Activated CD8-positive, alpha-beta memory T cell treated with anti-CD3 and anti-CD28 coated beads for 4 hours (primary cell): ENCODE data around the gene GREB1.

Experiments
- DNase-seq, 2 donors: peaks; one replicate each; pipeline ENCODE4 v3.0.0-alpha.2; 2020; ENCODE audit warnings: low read depth in 2 of 2

GREB1 gene

DNA sequence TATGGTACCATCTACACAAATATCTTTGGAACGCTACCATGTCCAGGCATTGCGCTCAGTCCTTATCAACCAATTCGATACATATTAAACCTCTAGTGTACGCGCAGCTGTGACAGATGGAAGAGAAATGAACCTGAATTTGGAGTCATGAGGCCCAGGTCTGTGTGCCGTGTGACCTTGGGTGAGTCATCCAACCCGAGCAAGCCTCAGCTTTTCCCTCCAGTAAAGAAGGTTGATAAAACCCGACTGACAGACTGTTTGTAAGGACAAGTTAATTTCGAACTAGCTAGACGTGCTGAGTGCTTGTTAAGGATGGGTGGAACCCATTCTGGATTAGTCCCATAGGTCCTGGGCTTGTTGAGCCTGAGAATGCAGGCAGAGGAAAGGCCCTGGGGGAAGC is 28.2 kb downstream of the GREB1 start:
- no peak for DNase-seq

DNA sequence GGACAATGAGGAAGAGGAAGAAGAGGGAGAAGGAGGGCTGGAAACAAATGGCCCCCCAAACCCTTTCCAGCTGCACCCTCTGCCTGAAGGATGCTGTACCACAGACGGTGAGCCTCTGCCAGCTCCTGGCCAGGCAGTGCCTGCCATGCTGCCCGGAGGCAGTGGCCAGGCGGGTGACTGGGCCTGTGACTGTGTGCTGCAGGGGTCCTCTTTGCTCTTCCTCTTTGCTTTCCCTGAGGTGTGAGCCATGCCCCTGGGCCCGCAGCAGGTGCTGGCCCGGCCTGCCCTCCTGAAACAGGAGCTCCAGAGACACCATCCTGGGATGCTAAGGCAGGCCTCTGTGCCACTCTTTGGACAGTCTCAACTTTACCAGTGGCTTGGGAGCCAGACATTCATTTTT is 28.6 kb downstream of the GREB1 start:
- DNase-seq: no peak

DNA sequence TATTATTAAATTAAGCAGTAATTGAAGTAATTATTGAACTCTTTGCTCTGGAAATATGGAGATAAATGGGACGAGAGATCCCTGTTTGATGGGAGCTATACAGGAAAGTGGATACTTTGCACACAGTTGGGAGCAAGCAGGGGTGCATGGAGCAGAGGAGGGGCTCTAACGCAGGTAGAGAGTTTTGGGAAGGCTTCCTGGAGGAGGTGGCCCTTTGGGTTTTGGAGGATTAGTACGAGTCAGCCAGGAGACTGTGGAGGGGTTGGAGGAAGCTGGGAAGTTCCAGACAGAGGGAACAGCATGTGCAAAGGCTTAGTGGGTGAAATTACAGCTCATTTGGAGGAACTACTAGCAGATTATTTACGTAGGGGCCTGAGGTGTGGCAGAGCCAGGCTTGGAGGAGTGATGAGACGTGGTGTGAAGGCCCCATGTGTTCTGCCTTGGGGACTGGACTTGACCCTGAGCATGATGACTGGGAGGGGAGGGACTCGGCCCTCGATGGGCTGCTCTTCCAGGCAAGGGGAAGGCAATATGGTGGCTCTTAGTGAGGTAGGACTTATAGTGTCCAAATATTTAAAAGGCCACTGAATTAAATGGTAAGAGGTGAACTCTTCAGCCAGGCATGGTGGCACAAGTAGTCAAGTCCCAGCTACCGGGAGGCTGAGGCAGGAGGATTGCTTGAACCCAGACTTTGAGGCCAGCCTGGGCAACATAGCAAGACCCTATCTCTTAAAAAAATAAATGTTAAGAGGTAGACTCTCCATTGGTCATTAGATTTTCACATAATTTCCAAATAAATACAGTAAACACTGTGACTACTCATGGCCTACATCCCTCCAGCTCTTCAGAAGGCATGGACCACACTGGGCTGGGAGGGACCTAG is 30.2 kb downstream of the GREB1 start:
- DNase-seq: no peak

DNA sequence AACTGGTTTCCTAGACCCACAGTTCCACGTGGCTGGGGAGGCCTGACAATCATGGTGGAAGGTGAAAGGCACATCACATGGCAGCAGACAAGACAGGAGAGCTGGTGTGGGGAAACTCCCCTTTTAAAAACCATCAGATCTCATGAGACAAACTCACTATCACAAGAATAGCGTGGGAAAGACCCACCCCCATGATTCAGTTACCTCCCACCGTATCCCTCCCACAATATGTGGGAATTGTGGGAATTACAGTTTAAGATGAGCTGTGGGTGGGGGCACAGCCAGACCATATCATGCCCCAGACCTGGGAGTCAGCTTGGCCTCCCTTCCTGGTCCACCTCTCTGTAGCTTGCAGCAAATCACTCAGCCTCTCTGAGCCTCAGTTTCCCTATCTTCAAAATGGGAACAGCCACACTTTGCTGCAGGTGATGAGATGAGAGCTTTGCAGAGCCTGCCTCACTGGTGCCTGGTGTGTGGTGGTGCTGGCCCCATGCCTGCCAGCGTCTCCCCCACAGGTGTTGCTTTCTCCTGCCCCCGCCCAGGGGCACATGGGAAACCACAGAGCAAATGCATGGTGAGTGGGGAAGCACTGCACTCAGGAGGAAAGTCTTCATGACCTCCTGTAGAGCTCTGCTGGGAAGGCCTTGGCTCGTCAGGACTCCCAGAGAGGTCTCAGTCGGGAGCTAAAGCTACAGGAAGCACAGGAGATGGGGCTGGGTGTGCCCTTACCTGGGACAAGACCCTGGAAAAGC is 31.1 kb downstream of the GREB1 start:
- no peak for DNase-seq

DNA sequence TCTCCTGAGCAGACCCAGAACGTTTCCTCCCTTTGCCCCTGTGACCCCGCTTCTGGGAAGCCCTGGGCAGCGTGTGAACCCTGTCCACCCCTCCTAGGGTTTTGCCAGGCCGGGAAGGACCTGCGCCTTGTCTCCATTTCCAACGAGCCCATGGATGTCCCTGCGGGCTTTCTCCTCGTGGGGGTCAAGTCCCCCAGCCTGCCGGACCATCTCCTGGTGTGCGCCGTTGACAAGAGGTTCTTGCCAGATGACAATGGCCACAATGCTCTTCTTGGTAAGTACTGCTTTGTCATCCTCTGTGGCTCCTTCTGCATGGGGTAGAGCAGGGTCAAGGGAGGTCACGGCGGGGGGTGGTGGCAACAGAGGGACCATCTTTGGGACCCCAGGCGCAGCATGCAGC is 32.5 kb downstream of the GREB1 start:
- no peak for DNase-seq

DNA sequence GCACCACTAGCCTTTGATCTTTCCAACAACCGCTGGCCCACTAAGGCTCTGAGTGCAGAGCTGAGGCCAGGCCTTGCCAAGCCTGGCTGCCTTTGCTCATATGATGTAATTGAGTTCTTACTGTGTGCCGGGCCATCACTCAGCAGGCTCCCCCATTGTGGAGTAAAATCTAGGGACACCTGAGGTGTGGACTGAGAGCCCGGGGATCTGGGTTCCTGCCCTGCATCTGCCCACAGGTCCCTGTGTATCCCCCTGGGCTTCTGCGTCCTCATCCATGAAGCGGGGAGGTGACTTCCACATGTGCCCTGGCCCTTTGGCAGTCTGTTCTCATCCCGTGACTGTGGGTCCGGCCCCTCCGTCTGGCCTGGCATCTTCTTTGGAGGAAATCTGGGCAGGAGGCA is 33.8 kb downstream of the GREB1 start:
- DNase-seq: no peak

DNA sequence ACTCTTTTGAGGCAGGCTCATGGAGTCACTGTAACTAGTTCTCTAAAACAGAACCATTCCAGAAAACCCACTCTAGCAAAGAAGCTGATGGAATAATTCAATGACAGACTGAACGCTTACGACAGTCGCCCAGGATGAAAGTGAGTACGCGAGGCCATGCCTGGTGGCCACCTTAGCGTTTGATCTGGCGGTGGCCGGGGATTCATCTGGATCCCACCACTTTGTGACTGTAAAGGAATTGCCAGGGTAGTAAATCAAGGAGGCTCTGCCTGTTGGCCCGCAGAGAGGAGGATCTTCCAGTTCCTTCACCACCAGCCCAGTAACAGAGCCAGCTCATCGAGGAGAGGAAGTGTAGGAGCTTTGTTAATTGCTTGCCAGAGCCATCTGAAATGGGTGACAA is 34.6 kb downstream of the GREB1 start:
- no peak for DNase-seq

DNA sequence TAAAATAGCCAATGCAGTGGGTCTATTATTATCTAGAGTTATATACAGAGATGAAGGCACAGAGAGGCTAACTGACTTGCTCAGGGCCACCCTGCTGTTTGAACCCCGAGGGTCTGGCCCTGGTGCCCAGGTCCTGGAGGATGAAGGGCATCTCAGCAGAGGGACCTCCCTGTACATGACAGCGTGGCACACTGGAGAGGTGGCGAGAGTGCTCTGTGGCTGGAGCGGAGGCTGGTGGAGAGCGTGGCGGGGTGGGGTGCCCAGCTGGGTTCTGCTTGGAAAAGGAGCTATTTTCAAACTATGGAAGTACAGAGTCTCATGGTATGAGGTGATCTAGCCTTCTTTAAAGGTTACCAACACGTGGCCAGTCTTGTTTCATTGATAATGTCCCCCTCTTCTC is 35.8 kb downstream of the GREB1 start:
- no peak for DNase-seq

DNA sequence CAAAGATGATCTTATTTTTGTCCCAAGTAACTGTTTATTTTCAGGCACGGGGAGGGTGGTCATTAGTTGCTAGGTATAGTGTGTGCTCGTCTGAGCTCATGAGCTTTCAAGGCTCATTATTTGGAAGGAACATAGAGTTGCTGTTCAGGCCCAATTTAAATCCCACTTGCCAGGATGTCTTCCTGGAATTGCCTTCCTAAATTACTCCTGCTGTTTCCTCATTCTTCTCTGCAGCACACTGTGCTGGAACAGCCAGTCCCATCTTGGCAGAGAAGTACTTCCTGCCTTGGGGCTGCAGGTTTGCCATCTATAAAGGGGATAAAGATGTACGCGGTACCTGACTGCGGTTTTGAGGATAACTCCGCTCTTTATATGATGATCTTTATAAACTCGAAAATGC is 37.3 kb downstream of the GREB1 start:
- no peak for DNase-seq

DNA sequence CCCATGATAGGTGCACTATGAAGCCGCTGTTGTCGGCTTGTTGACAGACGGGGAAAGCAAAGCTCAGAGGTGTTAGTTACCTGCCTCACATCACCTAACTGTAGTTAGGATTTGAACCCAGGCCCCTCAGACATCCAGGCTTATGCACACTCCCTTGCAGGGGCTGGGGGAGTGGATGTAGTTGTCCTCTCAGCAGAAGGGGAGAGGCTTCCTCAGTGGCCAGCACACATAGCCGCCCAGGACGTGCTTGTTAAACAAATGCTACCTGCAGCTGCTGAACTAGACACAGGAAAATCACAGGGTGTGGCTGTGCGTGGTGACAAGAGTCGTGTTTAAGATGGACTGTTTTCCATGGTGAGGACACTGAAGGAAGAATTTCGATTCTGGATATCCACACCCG is 39.2 kb downstream of the GREB1 start:
- DNase-seq: no peak

DNA sequence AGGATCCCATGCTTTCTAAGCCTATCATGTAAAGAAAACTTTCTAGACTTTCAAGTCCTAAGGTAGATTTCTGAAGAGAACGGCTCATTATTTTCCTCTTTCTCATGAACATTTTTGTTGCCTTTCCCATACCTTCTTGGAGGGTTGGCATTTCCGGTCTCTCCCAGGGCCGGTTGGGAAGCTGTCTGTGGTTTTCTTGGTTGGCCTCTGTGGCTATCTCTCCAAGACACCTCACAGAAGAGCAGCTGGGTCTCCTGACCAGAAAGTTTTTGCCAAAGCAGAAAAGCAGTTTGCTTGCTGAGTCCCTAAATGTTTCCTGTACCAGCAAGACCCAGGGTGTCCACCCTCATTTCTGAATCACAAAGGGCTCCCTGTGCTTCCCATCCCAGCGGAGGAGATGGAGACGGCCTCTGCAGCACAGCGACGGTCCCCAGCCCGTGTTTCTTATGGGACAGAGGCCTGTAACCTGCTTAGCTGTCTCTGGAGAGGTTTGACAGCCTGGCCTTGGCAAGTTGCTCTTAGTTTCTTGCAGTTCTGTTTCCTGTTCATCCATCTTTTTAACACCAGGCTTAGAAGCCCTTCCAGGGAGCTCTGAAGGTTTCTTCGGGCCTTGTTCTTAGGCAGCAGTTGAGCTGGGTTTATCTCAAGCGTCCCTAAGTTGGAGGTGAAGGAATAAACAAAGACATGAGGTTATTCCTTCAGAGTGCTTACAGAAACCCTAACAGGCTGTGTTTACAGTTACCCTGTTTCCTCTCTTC is 39.8 kb downstream of the GREB1 start:
- no peak for DNase-seq

DNA sequence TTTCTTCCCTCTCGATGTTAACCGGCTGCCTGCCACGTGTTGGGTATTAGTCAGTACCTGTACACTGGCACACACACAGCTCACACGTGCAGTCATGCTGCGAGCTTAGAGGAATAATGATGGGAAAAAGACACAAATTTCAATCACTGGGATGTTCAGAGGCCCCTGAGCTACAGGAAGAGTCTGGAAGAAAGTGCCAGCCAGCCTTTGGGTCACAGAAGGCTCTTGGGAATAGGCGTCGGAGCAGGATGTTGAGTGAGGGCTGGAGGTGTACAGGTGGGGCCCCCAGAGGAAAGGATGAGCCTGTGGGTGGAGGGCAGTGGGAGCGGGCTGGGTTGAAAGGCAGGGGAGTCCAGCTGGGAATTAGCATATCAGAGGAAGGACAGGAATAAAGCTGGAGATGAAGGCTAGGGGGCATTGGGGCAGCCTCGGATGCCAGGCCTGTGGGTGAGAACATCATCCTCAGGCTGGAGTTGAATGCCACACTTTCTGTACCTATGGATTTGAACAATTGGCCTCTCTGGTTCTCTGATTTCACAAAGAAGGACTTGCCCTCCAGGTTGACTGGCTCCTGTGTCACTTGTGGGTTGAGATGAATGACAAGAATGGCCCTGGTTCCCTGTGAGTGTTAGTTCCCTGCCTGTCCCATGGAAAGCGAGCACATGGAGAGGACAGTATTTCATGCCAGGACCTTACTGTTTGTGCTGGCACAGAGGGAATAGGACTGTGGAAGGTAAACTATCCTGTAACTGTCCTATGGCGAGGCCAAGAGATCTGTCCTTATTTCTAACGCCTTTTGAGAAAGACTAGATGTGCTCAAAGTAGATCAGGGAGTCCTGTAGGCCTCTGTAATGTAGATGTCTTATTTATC is 40.6 kb downstream of the GREB1 start:
- DNase-seq: no peak

DNA sequence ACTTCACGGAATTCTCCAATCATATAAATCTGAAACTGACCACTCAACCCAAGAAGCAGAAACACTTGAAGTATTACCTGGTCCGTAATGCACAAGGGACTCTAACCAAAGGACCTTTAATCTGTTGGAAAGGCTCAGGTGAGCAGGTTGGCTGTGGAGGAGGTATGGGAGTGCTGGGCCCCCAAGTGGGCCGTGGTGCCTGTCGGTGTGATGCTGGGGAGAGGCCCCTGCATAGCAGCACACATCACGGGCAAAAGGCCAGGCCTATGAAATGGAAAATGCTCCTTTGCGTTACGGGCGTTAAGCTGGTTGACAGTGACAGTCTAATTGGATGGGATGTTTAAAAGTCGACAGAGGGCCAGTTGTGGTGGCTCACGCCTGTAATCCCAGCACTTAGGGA is 42.6 kb downstream of the GREB1 start:
- no peak for DNase-seq

DNA sequence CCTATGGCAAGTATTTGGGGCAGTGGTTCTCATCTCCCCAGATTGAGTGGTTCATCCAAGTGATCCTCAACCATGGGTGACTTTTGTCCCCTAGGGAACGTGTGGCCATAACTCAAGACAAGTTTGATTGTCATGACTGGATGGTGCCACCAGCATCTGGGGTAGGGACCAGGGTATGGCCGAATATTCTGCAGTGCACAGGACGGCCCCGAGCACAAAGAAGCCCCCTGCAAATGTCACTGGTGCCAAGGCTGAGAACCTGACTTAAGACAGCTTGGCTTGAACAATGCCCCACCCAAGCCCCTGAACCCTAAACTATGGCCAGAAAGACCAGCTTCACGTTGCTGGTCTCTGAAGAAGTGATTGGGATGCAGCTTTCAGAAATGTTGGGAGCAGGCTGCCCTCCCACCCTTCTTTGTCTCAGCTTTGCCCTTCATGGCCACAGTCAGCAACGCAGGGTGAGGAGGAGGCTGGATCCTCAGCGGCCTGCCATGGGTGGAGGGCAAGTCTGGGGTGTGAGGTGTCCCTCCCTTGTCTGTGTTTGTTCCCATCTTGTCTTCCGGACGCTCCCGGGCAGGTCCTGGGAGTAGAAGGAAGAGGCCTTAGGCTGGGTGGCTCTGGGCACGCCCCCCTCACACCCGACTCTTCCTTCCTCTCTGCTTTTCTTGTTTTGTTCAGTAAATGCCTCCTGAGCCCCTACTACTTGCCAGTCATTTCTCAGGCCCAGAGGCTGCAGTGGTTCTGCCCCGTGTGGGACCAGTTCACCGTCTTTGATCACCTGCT is 43.4 kb downstream of the GREB1 start:
- DNase-seq: no peak

DNA sequence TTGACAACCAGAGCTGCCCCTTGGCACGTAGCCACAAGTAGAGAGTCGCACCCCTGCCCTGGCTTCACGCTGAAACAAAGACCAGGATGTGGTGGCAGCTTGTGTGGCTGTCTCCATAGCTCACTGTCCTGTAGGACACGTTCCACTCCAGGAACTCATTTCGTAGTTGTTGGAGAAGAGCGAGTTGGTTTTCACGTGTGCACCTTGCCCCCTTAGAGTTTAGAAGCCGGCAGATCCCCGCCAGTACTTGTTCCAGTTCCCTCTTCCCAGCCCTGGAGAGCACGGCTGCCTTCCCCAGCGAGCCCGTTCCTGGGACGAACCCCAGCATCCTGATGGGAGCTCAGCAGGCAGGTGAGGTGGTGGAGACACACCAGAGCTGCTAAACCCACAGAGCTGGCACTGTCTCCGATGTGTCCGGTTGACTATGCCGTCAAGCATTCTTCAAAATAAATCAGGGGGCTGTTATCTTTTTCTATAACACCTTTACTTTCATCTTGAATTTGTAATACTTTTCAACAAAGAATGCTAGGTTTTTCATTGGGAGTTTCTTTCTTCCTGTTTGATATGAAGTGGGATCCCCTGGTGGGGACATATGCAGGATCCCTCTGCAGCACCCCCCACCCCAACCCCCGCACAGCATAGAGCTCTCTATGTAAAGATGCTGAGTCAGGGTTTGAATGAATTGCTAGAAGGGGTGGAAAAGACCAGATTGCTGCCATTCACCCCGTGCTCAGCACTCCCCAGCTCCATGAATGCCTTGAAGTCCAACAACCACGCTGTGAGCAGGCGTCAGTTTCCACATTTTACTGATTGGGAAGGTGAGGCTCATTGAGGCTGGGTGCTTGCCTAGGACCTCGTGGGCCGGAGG is 44.5 kb downstream of the GREB1 start:
- DNase-seq: no peak

DNA sequence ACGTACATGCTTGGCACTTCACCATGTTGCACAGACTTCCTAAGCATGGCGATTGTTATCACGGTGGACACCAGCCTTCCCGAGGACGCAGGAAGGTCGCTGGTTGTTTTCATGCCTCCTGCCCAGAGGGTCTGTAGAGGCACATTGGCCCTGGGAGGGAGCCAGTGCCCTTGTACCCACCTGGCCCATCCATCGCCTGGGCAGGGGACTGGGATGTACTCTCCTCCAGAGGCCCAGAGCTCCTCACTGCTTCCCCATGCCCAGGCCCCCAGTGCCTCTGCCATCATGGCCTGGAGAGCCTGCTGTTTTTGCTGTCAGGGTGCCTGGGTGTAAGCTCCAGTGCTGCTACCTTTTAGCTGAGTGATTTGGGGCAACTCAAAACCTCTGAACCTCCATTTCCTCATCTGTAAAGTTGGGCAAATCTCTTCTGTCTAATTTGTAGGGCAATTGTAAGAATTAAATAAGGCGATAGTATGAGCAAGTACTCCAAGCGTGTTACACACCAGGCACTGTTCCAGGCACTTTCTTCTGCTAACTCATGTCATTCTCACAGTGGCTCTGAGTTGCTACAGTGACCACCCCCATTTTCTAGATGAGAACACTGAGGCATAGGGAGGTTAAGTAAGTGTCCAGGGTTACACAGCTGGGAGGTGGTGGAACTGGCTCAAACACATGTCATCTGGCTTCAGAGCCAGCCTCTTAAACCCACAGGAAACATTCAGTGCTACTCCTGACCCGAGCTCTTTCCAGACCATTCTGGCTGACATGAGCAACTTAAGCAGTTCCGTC is 45.3 kb downstream of the GREB1 start:
- DNase-seq: no peak

DNA sequence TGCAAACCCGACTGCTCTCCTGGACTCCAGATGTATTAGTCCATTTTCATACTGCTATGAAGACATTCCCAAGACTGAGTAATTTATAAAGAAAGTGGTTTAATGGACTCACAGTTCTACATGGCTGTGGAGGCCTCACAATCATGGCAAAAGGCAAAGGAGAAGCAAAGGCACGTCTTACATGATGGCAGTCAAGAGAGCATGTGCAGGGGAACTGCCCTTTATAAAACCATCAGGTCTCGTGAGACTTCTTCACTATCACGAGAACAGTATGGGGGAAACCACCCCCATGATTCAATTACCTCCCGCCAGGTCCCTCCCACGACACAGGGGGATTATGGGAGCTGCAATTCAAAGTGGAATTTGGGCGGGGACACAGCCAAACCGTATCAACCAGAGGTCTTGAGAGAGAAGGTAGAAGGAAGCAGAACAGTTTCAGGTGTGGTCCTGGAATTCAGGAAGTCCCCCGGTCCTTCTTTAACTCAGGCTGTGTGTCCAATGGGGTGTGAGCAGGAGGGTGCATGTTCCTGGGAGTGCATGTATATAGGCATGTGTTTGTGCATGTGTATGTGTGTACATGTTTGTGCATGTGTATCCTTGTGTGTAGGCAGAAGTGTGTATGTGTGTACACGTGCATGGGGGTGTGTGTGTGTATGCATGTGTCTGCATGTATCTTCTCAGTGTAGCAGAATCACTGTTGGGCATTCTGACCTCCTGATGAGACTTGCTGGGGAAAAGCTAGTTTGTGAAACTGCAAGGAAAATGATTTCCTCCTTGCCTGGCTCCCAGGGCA is 46.2 kb downstream of the GREB1 start:
- DNase-seq: no peak

DNA sequence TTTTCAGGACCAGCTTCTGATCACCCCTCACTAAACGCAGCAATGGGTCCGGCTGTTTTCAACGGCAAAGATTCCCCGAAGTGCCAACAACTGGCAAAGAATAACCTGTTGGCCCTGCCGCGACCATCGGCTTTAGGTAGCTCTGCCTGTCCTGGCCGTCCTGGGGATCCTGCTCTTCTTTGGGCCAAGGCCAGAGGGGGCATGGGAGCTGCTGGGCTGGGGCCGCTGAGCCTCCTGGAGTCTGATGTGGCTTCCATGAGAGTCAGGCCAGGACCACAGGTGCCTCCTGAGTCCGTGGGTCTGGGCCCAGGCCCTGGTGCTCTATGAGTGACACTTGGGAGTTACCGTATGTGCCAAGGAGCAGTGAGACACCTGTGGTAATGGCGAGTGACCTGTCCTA is 46.9 kb downstream of the GREB1 start:
- no peak for DNase-seq
